CD4-positive, alpha-beta T cell treated with Interleukin-15 for 1 hour (primary cell): Measurements from ENCODE around the gene BCKDK.

Source experiments
- DNase-seq: peaks from one replicate; pipeline ENCODE4 v3.0.0-alpha.2; 2020

BCKDK gene

GRCh38 chr16:31080756-31081419 is 27.3 kb upstream of the BCKDK start:
- no peak for DNase-seq

GRCh38 chr16:31081428-31082351 is 26.5 kb upstream of the BCKDK start:
- DNase-seq = no peak

GRCh38 chr16:31082368-31083045 is 25.7 kb upstream of the BCKDK start:
- no peak for DNase-seq

GRCh38 chr16:31083081-31083480 is 25.1 kb upstream of the BCKDK start:
- no peak for DNase-seq

- no peak for DNase-seq
Observed at GRCh38 chr16:31083556-31083955, 24.6 kb upstream of the BCKDK start.

GRCh38 chr16:31083981-31084380 is 24.2 kb upstream of the BCKDK start:
- no peak for DNase-seq

GRCh38 chr16:31084584-31085302 is 23.4 kb upstream of the BCKDK start:
- DNase-seq = no peak

- DNase-seq = no peak
Observed at GRCh38 chr16:31085411-31085810, 22.8 kb upstream of the BCKDK start.

GRCh38 chr16:31085873-31086628 is 22.1 kb upstream of the BCKDK start:
- no peak for DNase-seq

- DNase-seq = no peak
Observed at GRCh38 chr16:31086629-31086906, 21.6 kb upstream of the BCKDK start.

GRCh38 chr16:31087481-31087880 is 20.7 kb upstream of the BCKDK start:
- DNase-seq = no peak

GRCh38 chr16:31087971-31088370 is 20.2 kb upstream of the BCKDK start:
- no peak for DNase-seq

GRCh38 chr16:31088459-31089183 is 19.6 kb upstream of the BCKDK start, which contains the start of gene PRSS53:
Gene PRSS53, minus strand, starts transcription at chr16:31088943. Its CDS starts 134 bp downstream, at chr16:31088809.
- DNase-seq = no peak

GRCh38 chr16:31089199-31089598 is 19.0 kb upstream of the BCKDK start:
- no peak for DNase-seq

- DNase-seq = no peak
Observed at GRCh38 chr16:31090540-31090939, 17.6 kb upstream of the BCKDK start.

- DNase-seq = no peak
Observed at GRCh38 chr16:31092330-31092729, 15.9 kb upstream of the BCKDK start.

- DNase-seq = no peak
Observed at GRCh38 chr16:31093132-31093703, 15.0 kb upstream of the BCKDK start.

GRCh38 chr16:31094088-31094423 is 14.1 kb upstream of the BCKDK start:
- DNase-seq = no peak

- peak; percentile 87 for DNase-seq
Observed at GRCh38 chr16:31094424-31095120, 13.6 kb upstream of the BCKDK start, which contains the start of gene VKORC1. Gene VKORC1, minus strand, starts transcription at chr16:31094797. Its CDS starts 68 bp downstream, at chr16:31094729.

- DNase-seq = no peak
Observed at GRCh38 chr16:31099860-31100638, 8.1 kb upstream of the BCKDK start.
